ENCODE results near the gene NKAPD1. TPM values are rescaled to one million over a fixed set of nuclear protein-coding genes. Genes with fewer than 3 reads are reported as not detected.

Gene NKAPD1
- total and polyA plus RNA-seq, 2 of the 13 experiments (the other 11 are each of a cell fraction or from before 2014, with no cell fraction given) = 11.2 to 22.5 TPM

- no peak for TF ChIP-seq CERS6 (CRISPR knock-in tag; IDR thresholded peaks at IDR 0.05)
- TF ChIP-seq ZNF530 (CRISPR knock-in tag; IDR thresholded peaks at IDR 0.05; ENCODE audit: low read depth) = no peak
- no peak for TF ChIP-seq NFAT5 (CRISPR knock-in tag; IDR thresholded peaks at IDR 0.05)
- TF ChIP-seq ZMAT5 (CRISPR knock-in tag; IDR thresholded peaks at IDR 0.05; ENCODE audit: borderline replicate concordance, low read depth) = no peak
- no peak; the same call in 1 of the 2 replicates for TF ChIP-seq ZNF513 (CRISPR knock-in tag; conservative IDR thresholded peaks at IDR 0.05)
- TF ChIP-seq ZNF234 (CRISPR knock-in tag; conservative IDR thresholded peaks at IDR 0.05) = no peak
- no peak for TF ChIP-seq ZKSCAN1 (IDR thresholded peaks at IDR 0.05; ENCODE audit: low read length)
- TF ChIP-seq ZNF652 (CRISPR knock-in tag; IDR thresholded peaks at IDR 0.05; ENCODE audit: borderline replicate concordance, low read depth) = no peak
- no peak for TF ChIP-seq ZNF326 (CRISPR knock-in tag; IDR thresholded peaks at IDR 0.05; ENCODE audit: borderline replicate concordance)
- no peak for TF ChIP-seq CREB3 (CRISPR knock-in tag; IDR thresholded peaks at IDR 0.05)
These were observed at the start of gene NKAPD1, which contains the start of gene PIH1D2 (continued) for GRCh38 chr11:112073941-112074811.
